CD4-positive, alpha-beta T cell (primary cell): ENCODE data around the gene KCNN3. TPM values are rescaled to one million over a fixed set of nuclear protein-coding genes. Genes with fewer than 3 reads are reported as not detected.
"Not testable (repeated sequence)": the region's sequence is repeated elsewhere in the genome, so short reads cannot be mapped to it uniquely, and the experiment has no call there.

ENCODE experiments used
- ATAC-seq: fragments of 200-7000 bp; cut with Tn5 transposase; one replicate; pipeline ENCODE4 v1.10.0; 2022; ENCODE audit warnings: mild to moderate bottlenecking; ENCODE audit not compliant: poor library complexity
- CTCF ChIA-PET: fragments of 350-600 bp; sonication (Branson Sonifier 250); formaldehyde crosslinking; loops from one replicate; lab custom pipeline; 2021; ENCODE audit warnings: antibody characterized with exemption, inconsistent platforms; lab: Charles Lee
- POLR2A ChIA-PET: fragments of 350-600 bp; sonication (Branson Sonifier 250); formaldehyde crosslinking; loops from one replicate; lab custom pipeline; 2021; ENCODE audit warnings: antibody characterized with exemption, inconsistent platforms; lab: Charles Lee
- DNase-seq, 14 experiments: peaks; one replicate each; pipeline ENCODE4 v3.0.0-alpha.2; 2013 to 2020; ENCODE audit warnings: mixed read lengths in 2 of 14
- H3K27ac ChIP-seq, 2 donors: one replicate each; pipeline versions ENCODE4 v1.5.1 to v1.7.0; 2013; ENCODE audit warnings: low read length in 2 of 2, low read depth in 1 of 2, mild to moderate bottlenecking in 1 of 2
- H3K27me3 ChIP-seq, 2 experiments: 1 replicate in 1 of 2; 2 replicates in 1 of 2; pipeline versions ENCODE4 v1.6.1 to v1.7.0; 2013; ENCODE audit warnings: low read length in 2 of 2, control low read depth in 1 of 2, mild to moderate bottlenecking in 1 of 2, moderate library complexity in 1 of 2; ENCODE audit not compliant: insufficient read depth in 2 of 2, control insufficient read depth in 1 of 2
- H3K36me3 ChIP-seq: one replicate; pipeline ENCODE4 v1.6.1; 2013; ENCODE audit warnings: low read length, control low read depth; ENCODE audit not compliant: insufficient read depth
- H3K4me1 ChIP-seq: one replicate; pipeline ENCODE4 v1.6.1; 2013; ENCODE audit warnings: low read length, control low read depth; ENCODE audit not compliant: insufficient read depth
- H3K4me3 ChIP-seq: one replicate; pipeline ENCODE4 v1.5.1; 2013; ENCODE audit warnings: mild to moderate bottlenecking, low read length, moderate library complexity
- H3K9me3 ChIP-seq, 2 experiments: 1 replicate in 1 of 2; 2 replicates in 1 of 2; pipeline versions ENCODE4 v1.6.1 to v1.7.0; 2013; ENCODE audit warnings: low read length in 2 of 2, mild to moderate bottlenecking in 2 of 2, control low read depth in 1 of 2, moderate library complexity in 1 of 2; ENCODE audit not compliant: control insufficient read depth in 1 of 2, insufficient read depth in 1 of 2
- H3K27ac Mint-ChIP-seq: one replicate; pipeline ENCODE4 v1.8.0; 2020; ENCODE audit warnings: mixed read lengths
- H3K27me3 Mint-ChIP-seq: one replicate; pipeline ENCODE4 v1.8.0; 2021; ENCODE audit warnings: mixed read lengths
- H3K36me3 Mint-ChIP-seq: one replicate; pipeline ENCODE4 v1.8.0; 2021; ENCODE audit warnings: low read depth, mixed read lengths
- H3K4me1 Mint-ChIP-seq: one replicate; pipeline ENCODE4 v1.8.0; 2021; ENCODE audit warnings: low read depth, mixed read lengths
- H3K4me3 Mint-ChIP-seq: one replicate; pipeline ENCODE4 v1.8.0; 2020; ENCODE audit warnings: mild to moderate bottlenecking, mixed read lengths
- H3K9me3 Mint-ChIP-seq: one replicate; pipeline ENCODE4 v1.8.0; 2020; ENCODE audit warnings: mixed read lengths
- CTCF ChIP-seq: fragments of 200-600 bp; IDR thresholded peaks from one replicate; pipeline ENCODE4 v1.8.0; 2022; ENCODE audit warnings: antibody characterized with exemption, mild to moderate bottlenecking
- intact Hi-C, 2 experiments: fragments of 100-400 bp; cut with DNase I in 1 of 2; cut with micrococcal nuclease in 1 of 2; formaldehyde crosslinking; loops; one replicate each; pipeline versions ENCODE4 v1.15.1 to v1.9.0; 2023 to 2025; cut with DNase I, micrococcal nuclease
- total RNA-seq, 174 experiments: library from RNA in 2 of 174; stranded (reverse) in 2 of 174; gene quantifications; one replicate each; pipeline ENCODE4 v1.2.3 and lab custom pipeline; 2021 to 2026

Gene KCNN3
- total RNA-seq, 2 experiments from 2014 or later: not detected

GRCh38 chr1:154911691-154912550 lies 41.8 kb upstream of the KCNN3 start:
- Mint-ChIP-seq H3K36me3 (peaks cover 9% of the 10 kb centered on the region), H3K27me3 (no peaks in the 10 kb centered on the region), H3K4me1 (no peaks in the 10 kb centered on the region), H3K27ac (no peak overlapping the region), H3K9me3 (no peaks in the 10 kb centered on the region), H3K4me3 (no peak overlapping the region)
- Histone ChIP-seq H3K27ac (no peak overlapping the region), H3K27me3 (no peaks in the 10 kb centered on the region), H3K4me1 (no peaks in the 10 kb centered on the region), H3K9me3 (no peaks in the 10 kb centered on the region), H3K36me3 (no peaks in the 10 kb centered on the region), H3K4me3 (no peak overlapping the region)
- TF ChIP-seq CTCF: no peak
- ChIA-PET CTCF (no interaction called here), POLR2A (no interaction called here)
- intact Hi-C loops: no loop called here
- DNase-seq (no peak), ATAC-seq (no peak)

GRCh38 chr1:154910851-154911250 lies 40.8 kb upstream of the KCNN3 start:
- H3K27ac Mint-ChIP-seq: no peak overlapping the region
- no peaks in the 10 kb centered on the region for H3K9me3 Mint-ChIP-seq
- H3K36me3 Mint-ChIP-seq: no peaks in the 10 kb centered on the region
- no peaks in the 10 kb centered on the region for H3K27me3 Mint-ChIP-seq
- intact Hi-C loops: no loop called here
- DNase-seq (no peak), ATAC-seq (no peak)
- Histone ChIP-seq H3K36me3 (no peaks in the 10 kb centered on the region), H3K4me3 (no peak overlapping the region), H3K27ac (no peak overlapping the region), H3K27me3 (no peaks in the 10 kb centered on the region), H3K4me1 (no peaks in the 10 kb centered on the region), H3K9me3 (no peaks in the 10 kb centered on the region)
- CTCF ChIA-PET: no interaction called here
- no peaks in the 10 kb centered on the region for H3K4me1 Mint-ChIP-seq
- POLR2A ChIA-PET: no interaction called here
- no peak for TF ChIP-seq CTCF
- no peak overlapping the region for H3K4me3 Mint-ChIP-seq

GRCh38 chr1:154908937-154909336 lies 38.9 kb upstream of the KCNN3 start:
- Histone ChIP-seq H3K27me3 (no peaks in the 10 kb centered on the region), H3K36me3 (no peaks in the 10 kb centered on the region), H3K27ac (no peak overlapping the region), H3K4me3 (no peak overlapping the region), H3K4me1 (no peaks in the 10 kb centered on the region), H3K9me3 (no peaks in the 10 kb centered on the region)
- CTCF ChIA-PET: no interaction called here
- POLR2A ChIA-PET: no interaction called here
- H3K27ac Mint-ChIP-seq: no peak overlapping the region
- no peaks in the 10 kb centered on the region for H3K27me3 Mint-ChIP-seq
- no peaks in the 10 kb centered on the region for H3K36me3 Mint-ChIP-seq
- H3K4me1 Mint-ChIP-seq: no peaks in the 10 kb centered on the region
- H3K9me3 Mint-ChIP-seq: no peaks in the 10 kb centered on the region
- DNase-seq (no peak), ATAC-seq (no peak)
- TF ChIP-seq CTCF: no peak
- intact Hi-C loops: no loop called here
- H3K4me3 Mint-ChIP-seq: no peak overlapping the region

GRCh38 chr1:154908129-154908528 lies 38.0 kb upstream of the KCNN3 start:
- ATAC-seq, H3K27me3 Mint-ChIP-seq, H3K4me3 Mint-ChIP-seq, H3K27me3 ChIP-seq, DNase-seq, H3K27ac Mint-ChIP-seq, H3K36me3 ChIP-seq, H3K27ac ChIP-seq, H3K9me3 Mint-ChIP-seq, POLR2A ChIA-PET, H3K4me1 ChIP-seq, H3K4me3 ChIP-seq, intact Hi-C loops, H3K4me1 Mint-ChIP-seq, H3K36me3 Mint-ChIP-seq, H3K9me3 ChIP-seq: not testable (repeated sequence)
- CTCF ChIA-PET: interaction anchor here (2.0 kb wide), 1 partner anchor 109 kb away, joined by 9 read pairs; no protein-coding TSS in a partner anchor
